SIG-M5 (cell line): ENCODE results near the gene NEK6.

Experiments used
- DNase-seq: peaks from one replicate; lab custom pipeline; 2025; lab: John Stamatoyannopoulos, UW

NEK6 gene

GRCh38 chr9:124257844-124258606, at the start of gene NEK6:
NEK6 (plus strand) TSS chr9:124257949; CDS start chr9:124301965, 44,016 bp downstream.
- DNase-seq: no peak

GRCh38 chr9:124208571-124208970, 49.2 kb upstream of the NEK6 start:
- no peak for DNase-seq

GRCh38 chr9:124209279-124209678, 48.5 kb upstream of the NEK6 start:
- DNase-seq: no peak

GRCh38 chr9:124209774-124210173, 48.0 kb upstream of the NEK6 start:
- no peak for DNase-seq

GRCh38 chr9:124210697-124211096, 47.1 kb upstream of the NEK6 start:
- no peak for DNase-seq

- DNase-seq: no peak
Observed at GRCh38 chr9:124212381-124213050, 45.2 kb upstream of the NEK6 start.

- no peak for DNase-seq
Observed at GRCh38 chr9:124213396-124213795, 44.4 kb upstream of the NEK6 start.

- no peak for DNase-seq
Observed at GRCh38 chr9:124214116-124214515, 43.6 kb upstream of the NEK6 start.

GRCh38 chr9:124214596-124215367, 43.0 kb upstream of the NEK6 start:
- DNase-seq: no peak

GRCh38 chr9:124215368-124215910, 42.3 kb upstream of the NEK6 start:
- DNase-seq: no peak

- no peak for DNase-seq
Observed at GRCh38 chr9:124215956-124216355, 41.8 kb upstream of the NEK6 start.

GRCh38 chr9:124216474-124217176, 41.1 kb upstream of the NEK6 start:
- DNase-seq: peak; percentile 22

GRCh38 chr9:124217836-124218437, 39.8 kb upstream of the NEK6 start:
- no peak for DNase-seq

GRCh38 chr9:124218438-124218982, 39.2 kb upstream of the NEK6 start:
- DNase-seq: peak; percentile 73

GRCh38 chr9:124218987-124219461, 38.7 kb upstream of the NEK6 start:
- DNase-seq: no peak

- no peak for DNase-seq
Observed at GRCh38 chr9:124220946-124221451, 36.8 kb upstream of the NEK6 start.

- peak; percentile 16 for DNase-seq
Observed at GRCh38 chr9:124221676-124222075, 36.1 kb upstream of the NEK6 start.

- DNase-seq: no peak
Observed at GRCh38 chr9:124222109-124222508, 35.6 kb upstream of the NEK6 start.

- no peak for DNase-seq
Observed at GRCh38 chr9:124222918-124223720, 34.6 kb upstream of the NEK6 start.

GRCh38 chr9:124225945-124226344, 31.8 kb upstream of the NEK6 start:
- no peak for DNase-seq
